Spleen (tissue), 7 donors: ENCODE data around the gene GALNT18.

Experiments used
- CTCF ChIP-seq, 11 experiments: fragments of 200-600 bp in 7 of 11; fragments of 450-650 bp in 4 of 11; sonication (generic) in 4 of 11; IDR thresholded peaks in 8 of 11; conservative IDR thresholded peaks in 3 of 11; 1 replicate in 7 of 11; 2 replicates in 4 of 11; pipeline versions ENCODE4 v1.4.0 to v1.8.0; 2016 to 2021; ENCODE audit warnings: antibody characterized with exemption in 11 of 11, inconsistent platforms in 4 of 11, mild to moderate bottlenecking in 1 of 11
- POLR2A ChIP-seq, 3 donors: fragments of 450-650 bp; IDR thresholded peaks; one replicate each; pipeline ENCODE4 v1.5.1; 2017; ENCODE audit warnings: antibody characterized with exemption in 3 of 3, mild to moderate bottlenecking in 1 of 3
- POLR2AphosphoS5 ChIP-seq, 3 donors: sonication (generic); formaldehyde crosslinking; IDR thresholded peaks; one replicate each; pipeline ENCODE4 v1.5.1; 2017; ENCODE audit warnings: antibody characterized with exemption in 3 of 3
- donor health status: DM: no; HTN: no; CAD: no; lungs with moderate emphysema.
- donor health status: DM: no; HTN: no; CAD: no.
- donor health status: DM: no; HTN: no; CAD: no.

GRCh38 chr11:11477695-11478420 is 143.9 kb downstream of the GALNT18 start:
- TF ChIP-seq CTCF (IDR thresholded peaks at IDR 0.05 in 8 of 11, conservative IDR thresholded peaks at IDR 0.05 in 3 of 11) (no peak), POLR2A (IDR thresholded peaks at IDR 0.05) (no peak), POLR2AphosphoS5 (IDR thresholded peaks at IDR 0.05) (no peak)
